Upper lobe of left lung (tissue), 4 donors: ENCODE data around the gene CFAP299.

ENCODE experiments used
- EP300 ChIP-seq, 4 donors: sonication (generic); formaldehyde crosslinking; IDR thresholded peaks; one replicate each; pipeline ENCODE4 v1.5.1; 2017; ENCODE audit warnings: antibody characterized with exemption in 4 of 4, control low read depth in 2 of 4
- POLR2A ChIP-seq, 4 donors: fragments of 450-650 bp; IDR thresholded peaks; one replicate each; pipeline ENCODE4 v1.5.1; 2016 to 2017; ENCODE audit warnings: antibody characterized with exemption in 4 of 4, mild to moderate bottlenecking in 2 of 4
- POLR2AphosphoS5 ChIP-seq, 2 donors: sonication (generic); formaldehyde crosslinking; IDR thresholded peaks; one replicate each; pipeline ENCODE4 v1.5.1; 2017; ENCODE audit warnings: antibody characterized with exemption in 2 of 2
- TF ChIP-seq, protein P1 (sequence below), 6 experiments: fragments of 450-650 bp in 4 of 6; fragments of 200-600 bp in 2 of 6; sonication (generic) in 2 of 6; IDR thresholded peaks; one replicate each; pipeline ENCODE4 v1.5.1; 2016 to 2019; ENCODE audit warnings: antibody characterized with exemption in 6 of 6

GRCh38 chr4:80307774-80308465 lies 27.6 kb upstream of the CFAP299 start:
- TF ChIP-seq, protein P1, sequence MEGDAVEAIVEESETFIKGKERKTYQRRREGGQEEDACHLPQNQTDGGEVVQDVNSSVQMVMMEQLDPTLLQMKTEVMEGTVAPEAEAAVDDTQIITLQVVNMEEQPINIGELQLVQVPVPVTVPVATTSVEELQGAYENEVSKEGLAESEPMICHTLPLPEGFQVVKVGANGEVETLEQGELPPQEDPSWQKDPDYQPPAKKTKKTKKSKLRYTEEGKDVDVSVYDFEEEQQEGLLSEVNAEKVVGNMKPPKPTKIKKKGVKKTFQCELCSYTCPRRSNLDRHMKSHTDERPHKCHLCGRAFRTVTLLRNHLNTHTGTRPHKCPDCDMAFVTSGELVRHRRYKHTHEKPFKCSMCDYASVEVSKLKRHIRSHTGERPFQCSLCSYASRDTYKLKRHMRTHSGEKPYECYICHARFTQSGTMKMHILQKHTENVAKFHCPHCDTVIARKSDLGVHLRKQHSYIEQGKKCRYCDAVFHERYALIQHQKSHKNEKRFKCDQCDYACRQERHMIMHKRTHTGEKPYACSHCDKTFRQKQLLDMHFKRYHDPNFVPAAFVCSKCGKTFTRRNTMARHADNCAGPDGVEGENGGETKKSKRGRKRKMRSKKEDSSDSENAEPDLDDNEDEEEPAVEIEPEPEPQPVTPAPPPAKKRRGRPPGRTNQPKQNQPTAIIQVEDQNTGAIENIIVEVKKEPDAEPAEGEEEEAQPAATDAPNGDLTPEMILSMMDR (IDR thresholded peaks at IDR 0.05): no peak
- no peak for TF ChIP-seq POLR2A (IDR thresholded peaks at IDR 0.05)
- no peak for TF ChIP-seq EP300 (IDR thresholded peaks at IDR 0.05)
- no peak for TF ChIP-seq POLR2AphosphoS5 (IDR thresholded peaks at IDR 0.05)
